ENCODE results near the gene HDAC4. TPM values are rescaled to one million over a fixed set of nuclear protein-coding genes. Genes with fewer than 3 reads are reported as not detected.

HDAC4 gene
- total RNA-seq, 1 experiment from 2014 or later, result 5.6 TPM

GRCh38 chr2:239120664-239121063, 280.2 kb downstream of the HDAC4 start:
- in situ Hi-C loops (cut with HindIII; ENCODE audit: low pct_unique_long_range_greater_than_20kb, low sequenced_read_pairs), result no loop called here
- no peak for DNase-seq (ENCODE audit: low read depth)

DNA sequence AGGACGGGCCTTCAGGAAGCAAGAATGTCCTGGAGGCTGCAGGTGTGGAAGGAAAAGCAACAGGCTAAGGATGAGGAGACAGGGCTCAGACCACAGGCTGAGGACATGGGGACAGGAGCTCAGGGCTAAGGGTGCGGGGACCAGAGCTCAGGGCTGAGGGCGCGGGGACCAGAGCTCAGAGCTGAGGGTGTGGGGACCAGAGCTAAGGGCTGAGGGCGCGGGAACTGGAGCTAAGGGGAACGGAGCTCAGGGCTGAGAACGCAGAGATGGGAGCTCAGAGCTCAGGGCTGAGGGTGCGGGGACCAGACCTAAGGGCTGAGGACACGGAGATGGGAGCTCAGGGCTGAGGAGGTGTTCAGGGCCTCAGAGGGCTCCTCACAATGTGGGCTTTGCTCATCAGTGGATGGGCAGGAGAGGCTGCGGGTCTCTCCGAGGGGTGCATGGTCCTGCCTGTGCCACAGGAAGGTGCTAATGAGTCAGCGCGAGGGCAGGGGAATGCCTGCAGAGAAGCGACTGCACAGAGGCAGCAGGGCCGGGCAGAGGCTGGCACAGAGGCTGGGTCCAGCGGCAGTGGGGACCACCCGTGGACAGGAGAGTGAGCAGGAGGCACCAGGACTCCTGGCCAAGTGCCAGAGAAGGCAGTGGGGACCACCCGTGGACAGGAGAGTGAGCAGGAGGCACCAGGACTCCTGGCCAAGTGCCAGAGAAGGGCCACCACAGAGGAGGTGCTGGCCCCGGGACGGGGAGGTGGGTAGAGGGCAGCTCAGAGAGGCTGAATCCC, 281.3 kb downstream of the HDAC4 start:
- in situ Hi-C loops (cut with HindIII; ENCODE audit: low pct_unique_long_range_greater_than_20kb, low sequenced_read_pairs), result no loop called here

DNA sequence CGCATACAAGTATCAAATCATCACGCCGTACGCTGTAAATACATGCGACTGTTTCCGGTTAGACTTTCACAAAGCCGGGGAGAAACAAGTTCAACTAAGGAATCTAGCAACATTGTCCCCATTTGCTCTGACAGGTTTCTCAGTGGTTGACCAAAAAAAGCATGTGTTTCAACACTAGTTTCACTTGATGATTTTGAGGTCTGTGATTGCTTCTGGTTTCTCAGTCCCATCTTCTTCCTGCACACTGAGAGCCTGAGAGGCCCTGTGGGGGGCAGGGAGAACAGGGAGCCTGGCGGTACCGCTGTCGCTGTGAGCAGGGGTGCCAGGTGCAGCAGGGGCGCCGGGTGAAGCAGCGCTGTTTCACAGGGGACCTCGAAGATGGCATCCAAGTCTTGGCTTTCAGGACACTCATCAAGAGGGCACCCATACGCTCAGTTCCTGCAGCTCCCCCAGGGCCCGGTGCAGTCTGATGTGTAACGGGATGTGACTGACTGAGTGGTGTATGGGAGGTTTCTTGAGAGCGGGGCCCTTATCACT, 282.1 kb downstream of the HDAC4 start:
- in situ Hi-C loops (cut with HindIII; ENCODE audit: low pct_unique_long_range_greater_than_20kb, low sequenced_read_pairs), result no loop called here
- no peak for DNase-seq (ENCODE audit: low read depth)

More for the DNA sequence above, 281.3 kb downstream of the HDAC4 start:
- no peak for DNase-seq (ENCODE audit: low read depth)

DNA sequence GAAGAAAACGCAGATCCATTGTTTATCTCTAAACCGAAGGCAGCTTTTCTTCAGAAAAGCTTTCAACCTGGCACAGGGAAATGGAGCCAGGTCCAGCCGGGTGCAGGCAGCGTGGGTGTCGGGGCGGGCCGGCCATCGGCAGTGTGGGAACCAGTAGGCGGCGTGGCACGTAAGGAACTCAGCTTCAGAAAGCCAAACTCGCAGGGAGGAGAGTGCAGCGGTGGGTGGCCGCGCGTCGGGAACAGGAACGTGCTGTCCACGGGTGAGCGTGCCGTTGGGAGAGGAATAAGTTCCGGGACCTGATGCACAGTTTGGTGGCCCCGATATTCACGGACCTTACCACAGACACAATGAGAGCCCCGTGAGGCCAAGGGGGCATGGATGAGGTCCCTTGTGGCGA, 282.6 kb downstream of the HDAC4 start:
- DNase-seq (ENCODE audit: low read depth), result no peak
- in situ Hi-C loops (cut with HindIII; ENCODE audit: low pct_unique_long_range_greater_than_20kb, low sequenced_read_pairs), result no loop called here

GRCh38 chr2:239117831-239118230, 283.0 kb downstream of the HDAC4 start:
- DNase-seq (ENCODE audit: low read depth), result no peak
- in situ Hi-C loops (cut with HindIII; ENCODE audit: low pct_unique_long_range_greater_than_20kb, low sequenced_read_pairs), result no loop called here

DNA sequence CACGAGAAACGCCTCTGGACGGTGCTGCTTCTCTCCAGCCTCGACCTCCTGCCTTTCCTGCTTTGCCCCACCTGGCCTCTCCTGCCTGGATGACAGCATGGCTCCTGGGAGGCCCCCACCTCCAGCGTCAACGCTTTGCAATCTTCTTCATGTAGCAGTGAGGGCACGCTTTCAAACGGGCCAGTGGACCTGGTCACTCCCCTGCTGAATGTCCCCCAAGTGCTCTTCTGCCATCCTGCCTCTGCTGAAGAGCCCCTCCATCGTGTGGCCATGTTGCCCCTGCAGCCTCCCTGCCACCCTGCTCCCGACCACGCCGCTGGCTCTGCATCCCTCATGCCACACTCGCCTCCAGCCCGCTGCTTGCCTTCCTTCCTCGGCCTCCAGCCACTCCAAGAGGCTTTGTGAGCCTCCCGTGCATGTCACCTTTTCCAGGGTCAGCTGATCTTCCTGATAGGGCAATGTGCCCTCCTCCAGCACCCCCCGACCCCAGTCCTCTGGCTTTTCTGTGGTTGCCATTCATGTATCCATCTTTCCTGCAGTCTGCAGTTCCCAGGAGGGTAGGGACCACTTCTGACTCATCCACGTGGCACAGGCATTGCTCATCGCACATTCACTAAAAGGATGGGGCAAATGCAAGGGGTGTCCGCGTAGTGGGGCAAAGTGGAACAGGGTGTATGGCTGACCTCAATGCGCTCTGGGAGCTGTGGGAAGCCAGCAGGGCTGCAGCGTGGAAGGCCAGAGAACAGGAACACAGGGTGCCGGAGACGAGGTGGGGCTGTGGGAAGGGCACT, 284.2 kb downstream of the HDAC4 start:
- no peak for DNase-seq (ENCODE audit: low read depth)
- in situ Hi-C loops (cut with HindIII; ENCODE audit: low pct_unique_long_range_greater_than_20kb, low sequenced_read_pairs), result no loop called here

GRCh38 chr2:239115616-239116015, 285.2 kb downstream of the HDAC4 start:
- DNase-seq (ENCODE audit: low read depth), result no peak
- in situ Hi-C loops (cut with HindIII; ENCODE audit: low pct_unique_long_range_greater_than_20kb, low sequenced_read_pairs), result no loop called here

GRCh38 chr2:239114616-239115265, 286.1 kb downstream of the HDAC4 start:
- DNase-seq (ENCODE audit: low read depth), result no peak
- in situ Hi-C loops (cut with HindIII; ENCODE audit: low pct_unique_long_range_greater_than_20kb, low sequenced_read_pairs), result no loop called here

DNA sequence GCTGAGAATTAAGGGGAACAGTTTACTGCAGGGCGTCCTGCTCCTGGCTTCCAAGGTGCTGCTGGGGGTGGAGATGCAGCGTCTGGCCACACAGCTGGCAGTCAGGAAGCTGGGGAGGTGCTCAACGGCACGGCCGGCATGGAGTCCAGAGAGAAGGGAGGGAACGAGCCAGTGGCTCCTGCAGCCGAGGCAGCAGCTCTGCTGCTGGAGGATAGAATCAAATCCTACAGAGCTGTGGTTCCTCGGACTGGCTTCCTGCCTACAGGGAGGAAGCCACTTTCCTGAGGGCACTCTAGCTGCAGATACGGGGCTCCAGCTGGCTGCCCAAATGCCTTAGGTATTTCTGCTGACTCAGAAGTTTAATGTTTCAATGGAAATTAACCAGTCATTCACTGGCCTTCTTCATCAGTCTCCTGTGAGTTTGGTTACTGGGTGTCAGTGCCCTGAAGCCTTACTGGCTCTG, 286.7 kb downstream of the HDAC4 start:
- DNase-seq (ENCODE audit: low read depth), result no peak
- in situ Hi-C loops (cut with HindIII; ENCODE audit: low pct_unique_long_range_greater_than_20kb, low sequenced_read_pairs), result no loop called here

DNA sequence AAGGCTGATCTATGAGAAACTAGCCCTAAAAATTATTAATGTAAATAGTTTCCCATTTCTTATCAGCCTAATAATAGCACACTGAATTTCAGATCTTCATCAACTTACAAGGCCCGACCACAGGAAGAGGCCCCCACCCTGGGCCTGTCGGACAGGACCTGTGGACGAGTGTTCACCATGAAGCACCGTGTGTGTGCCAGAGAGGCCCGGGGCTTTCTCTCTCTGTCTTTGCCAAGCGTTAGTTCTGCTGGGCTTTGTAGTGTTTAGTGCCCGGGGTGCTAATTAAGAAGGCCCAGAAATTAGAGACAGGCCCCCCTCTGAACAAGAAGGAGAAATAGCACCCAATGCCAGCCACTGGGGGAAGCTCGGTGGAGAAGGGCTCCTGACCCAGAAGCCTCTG, 287.2 kb downstream of the HDAC4 start:
- in situ Hi-C loops (cut with HindIII; ENCODE audit: low pct_unique_long_range_greater_than_20kb, low sequenced_read_pairs), result no loop called here
- DNase-seq (ENCODE audit: low read depth), result no peak

- in situ Hi-C loops (cut with HindIII; ENCODE audit: low pct_unique_long_range_greater_than_20kb, low sequenced_read_pairs), result no loop called here
Measured at GRCh38 chr2:239113171-239113570, 287.6 kb downstream of the HDAC4 start.

DNA sequence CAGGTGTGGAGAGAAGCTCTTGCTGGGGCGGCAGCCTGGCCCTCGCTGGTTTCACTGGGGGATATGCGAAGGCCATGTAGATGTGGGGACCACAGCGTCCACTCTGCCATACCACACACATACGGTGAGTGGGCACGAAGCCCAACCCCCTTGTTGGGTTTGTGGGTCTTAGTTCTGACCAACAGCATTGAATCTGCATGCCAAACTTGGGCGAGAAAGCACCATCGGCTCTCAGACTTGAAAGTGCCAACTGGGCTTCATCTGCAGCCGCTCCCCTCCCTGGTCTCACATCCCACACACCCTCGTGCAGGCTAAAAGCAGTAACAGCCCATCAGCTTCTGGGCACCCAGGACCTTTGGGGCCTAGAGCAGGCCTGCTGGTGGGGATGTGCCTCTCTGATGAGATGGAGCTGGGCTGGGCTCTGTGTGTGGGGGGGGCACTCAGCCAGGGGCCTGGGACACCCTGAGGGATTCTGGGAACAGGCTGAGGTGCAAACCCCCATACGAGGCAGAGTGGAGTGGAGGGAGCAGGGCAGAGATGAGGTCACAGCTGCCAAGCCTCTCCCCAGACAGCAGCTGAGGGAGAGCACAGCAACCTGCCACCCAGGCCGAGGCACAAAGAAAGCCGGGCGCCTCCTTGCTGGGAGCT, 288.6 kb downstream of the HDAC4 start:
- no peak for DNase-seq (ENCODE audit: low read depth)
- in situ Hi-C loops (cut with HindIII; ENCODE audit: low pct_unique_long_range_greater_than_20kb, low sequenced_read_pairs), result no loop called here

More at GRCh38 chr2:239113171-239113570, 287.6 kb downstream of the HDAC4 start:
- DNase-seq (ENCODE audit: low read depth), result no peak

GRCh38 chr2:239111401-239112100, 289.3 kb downstream of the HDAC4 start:
- in situ Hi-C loops (cut with HindIII; ENCODE audit: low pct_unique_long_range_greater_than_20kb, low sequenced_read_pairs), result no loop called here
- DNase-seq (ENCODE audit: low read depth), result no peak

DNA sequence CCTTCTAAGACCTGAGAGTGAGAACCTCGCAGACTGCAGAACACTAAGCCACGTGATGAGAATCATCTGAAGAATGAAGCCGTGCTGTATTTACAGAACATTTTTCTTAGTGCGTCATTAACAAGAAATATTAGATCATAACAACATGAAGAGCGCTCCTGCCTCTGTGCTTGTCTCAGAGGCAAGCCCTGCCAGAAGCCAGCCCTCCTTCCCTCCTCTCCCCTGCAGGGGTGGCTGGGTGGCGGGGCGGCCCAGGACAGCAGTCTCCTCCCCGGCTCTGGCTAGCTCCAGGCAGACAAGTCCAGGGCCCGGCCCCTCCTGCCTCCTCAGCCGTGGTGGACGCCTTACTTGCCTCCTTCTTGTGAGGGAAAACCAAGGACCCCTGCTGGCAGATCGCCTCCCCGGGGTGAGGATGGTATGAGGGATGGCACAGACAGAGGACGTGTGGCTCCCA, 290.2 kb downstream of the HDAC4 start:
- DNase-seq (ENCODE audit: low read depth), result no peak
- in situ Hi-C loops (cut with HindIII; ENCODE audit: low pct_unique_long_range_greater_than_20kb, low sequenced_read_pairs), result no loop called here

DNA sequence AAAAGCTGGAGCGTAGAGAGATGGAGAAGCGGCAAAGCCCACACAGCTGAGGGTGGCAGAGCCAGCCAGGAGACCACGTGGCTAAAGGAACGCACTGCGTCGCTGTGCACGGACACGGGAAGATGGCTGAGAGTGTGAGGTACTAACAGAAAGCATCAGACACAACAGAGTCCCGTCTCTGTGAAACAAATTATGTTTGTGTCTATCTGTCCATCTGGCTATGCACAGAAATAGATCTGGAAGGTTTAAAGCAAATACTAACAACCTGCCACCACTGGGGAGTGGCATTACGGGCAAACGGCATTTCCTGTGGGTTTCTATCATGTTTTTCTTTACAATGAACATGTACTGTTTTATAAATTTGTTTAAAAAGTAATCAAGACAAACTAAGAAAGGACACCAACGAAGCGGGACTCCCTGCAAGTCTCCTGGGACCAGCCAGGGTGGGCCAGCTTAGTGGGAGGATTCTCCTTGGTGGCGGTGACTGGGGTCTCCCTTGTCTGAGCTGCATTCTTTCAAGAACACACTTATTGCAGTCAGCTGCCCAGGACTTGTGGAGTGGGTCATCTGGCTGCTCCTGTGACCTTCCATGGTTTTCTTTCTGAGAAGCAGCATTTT, 290.8 kb downstream of the HDAC4 start:
- in situ Hi-C loops (cut with HindIII; ENCODE audit: low pct_unique_long_range_greater_than_20kb, low sequenced_read_pairs), result no loop called here
- DNase-seq (ENCODE audit: low read depth), result no peak

DNA sequence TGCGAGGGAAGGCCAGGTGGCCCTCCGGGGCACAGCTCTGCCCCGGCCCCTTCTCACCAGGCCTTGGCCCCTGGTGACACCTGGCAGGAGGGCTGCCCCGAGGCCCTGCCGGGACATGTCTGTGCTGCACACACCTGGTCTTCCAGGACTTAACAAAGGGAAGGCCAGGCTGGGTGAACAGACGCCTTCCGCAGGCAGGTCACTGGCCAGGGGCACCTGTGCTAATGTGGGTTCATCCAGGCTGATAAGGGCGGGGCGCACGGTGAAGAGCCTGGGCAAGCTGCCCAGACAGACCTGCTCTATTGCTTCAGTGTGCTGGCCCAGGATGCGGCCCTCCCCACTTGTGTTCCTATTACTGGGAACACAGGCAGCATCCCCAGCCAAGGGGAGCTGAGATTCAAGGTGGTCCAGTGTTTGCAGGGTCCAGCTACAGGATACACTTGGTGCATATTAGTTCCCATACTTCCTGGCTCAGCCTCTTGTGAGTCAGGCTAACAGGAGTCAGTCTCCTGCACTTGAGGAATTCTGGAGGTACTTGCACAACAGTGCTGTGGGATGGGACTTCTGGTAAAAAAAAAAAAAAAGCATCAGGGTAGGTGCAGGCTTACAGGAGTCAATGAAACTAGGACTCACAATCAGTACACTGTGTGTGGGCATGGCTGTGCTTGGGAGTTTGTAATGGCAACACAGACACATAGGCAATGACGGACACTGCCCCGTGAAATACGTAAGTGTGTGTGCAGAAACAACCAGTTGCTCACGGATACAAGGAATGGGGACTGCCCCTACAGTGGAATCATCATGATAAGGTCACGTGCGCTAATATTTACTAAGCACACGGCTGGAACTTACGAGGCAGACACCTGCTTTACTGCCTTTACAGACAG, 291.5 kb downstream of the HDAC4 start:
- DNase-seq (ENCODE audit: low read depth), result no peak
- in situ Hi-C loops (cut with HindIII; ENCODE audit: low pct_unique_long_range_greater_than_20kb, low sequenced_read_pairs), result no loop called here

Data from Caki2 (cell line).